GM19025 (cell line): ENCODE data around the gene ZNF560.
"Not testable (repeated sequence)": the region's sequence is repeated elsewhere in the genome, so short reads cannot be mapped to it uniquely, and the experiment has no call there.

Source experiments
- ATAC-seq: cut with Tn5 transposase; IDR thresholded peaks from one replicate; pipeline ENCODE4 v1.9.1; 2021; ENCODE audit warnings: mild to moderate bottlenecking, low read depth, moderate library complexity; ENCODE audit not compliant: unreplicated experiment

Gene ZNF560

DNA sequence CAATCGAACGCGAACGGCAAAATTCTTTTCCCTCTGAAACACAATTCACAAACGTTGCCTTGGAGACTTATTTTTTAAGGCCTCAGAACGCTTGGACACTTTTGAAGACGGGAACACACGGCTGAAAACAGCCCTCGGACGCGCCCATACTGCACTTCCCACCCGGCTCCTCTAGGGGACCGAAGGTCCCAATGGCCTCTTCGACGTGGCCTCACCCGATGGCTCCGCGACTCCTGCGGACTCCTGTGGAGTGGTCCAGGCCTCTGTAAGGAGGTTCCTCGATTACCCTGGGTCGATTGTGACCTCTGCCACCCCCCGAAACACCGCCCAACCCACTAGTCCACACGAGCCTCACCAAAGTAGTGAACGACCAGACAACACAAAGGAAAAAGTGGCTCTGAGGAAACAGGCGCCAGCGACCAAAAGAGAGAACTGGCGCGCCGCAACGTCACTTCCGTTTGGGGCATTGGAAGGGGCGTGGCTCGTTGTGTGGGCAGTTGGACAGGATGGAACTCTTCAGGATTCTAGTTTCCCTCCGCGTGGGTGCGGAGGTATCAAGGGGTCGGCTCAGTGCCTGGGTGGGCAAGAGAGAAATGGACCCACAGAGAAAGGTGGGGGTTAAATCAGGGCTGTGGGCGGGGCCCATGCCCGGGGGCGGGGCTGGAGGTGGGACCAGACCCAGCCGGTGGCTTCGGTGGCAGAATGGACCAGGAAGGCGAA lies at the start of gene ZNF560:
TSS of gene ZNF560 (minus strand) at position 434 of the 720 bp plus-strand sequence. CDS start 23,303 bp downstream, outside the sequence.
- ATAC-seq: no peak

DNA sequence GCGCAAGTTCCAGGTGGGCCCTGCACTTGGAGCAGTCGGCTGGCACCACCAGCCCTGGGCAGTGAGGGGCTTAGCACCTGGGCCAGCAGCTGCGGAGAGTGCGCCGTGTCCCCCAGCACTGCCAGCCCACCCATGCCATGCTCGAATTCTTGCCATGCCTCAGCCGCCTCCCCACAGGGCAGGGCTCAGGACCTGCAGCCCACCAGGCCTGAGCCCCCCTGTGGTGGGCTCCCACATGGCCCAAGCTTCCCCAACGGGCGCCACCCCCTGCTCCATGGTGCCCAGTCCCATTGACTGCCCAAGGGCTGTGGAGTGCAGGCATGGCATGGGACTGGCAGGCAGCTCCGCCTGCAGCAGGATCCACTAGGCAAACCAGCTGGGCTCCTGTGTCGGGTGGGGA lies 49.5 kb upstream of the ZNF560 start:
- ATAC-seq: no peak

DNA sequence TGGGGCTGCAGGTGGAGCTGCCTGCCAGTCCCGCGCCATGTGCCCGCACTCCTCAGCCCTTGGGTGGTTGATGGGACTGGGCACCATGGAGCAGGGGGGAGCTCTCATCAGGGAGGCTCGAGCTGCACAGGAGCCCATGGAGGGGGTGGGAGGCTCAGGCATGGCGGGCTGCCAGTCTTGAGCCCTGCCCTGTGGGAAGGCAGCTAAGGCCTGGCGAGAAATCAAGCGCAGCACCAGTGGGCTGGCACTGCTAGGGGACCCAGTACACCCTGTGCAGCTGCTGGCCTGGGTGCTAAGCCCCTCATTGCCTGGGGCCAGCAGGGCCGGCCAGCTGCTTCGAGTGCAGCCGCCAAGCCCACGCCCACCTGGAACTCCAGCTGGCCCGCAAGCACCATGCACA lies 42.9 kb upstream of the ZNF560 start:
- not testable (repeated sequence) for ATAC-seq

DNA sequence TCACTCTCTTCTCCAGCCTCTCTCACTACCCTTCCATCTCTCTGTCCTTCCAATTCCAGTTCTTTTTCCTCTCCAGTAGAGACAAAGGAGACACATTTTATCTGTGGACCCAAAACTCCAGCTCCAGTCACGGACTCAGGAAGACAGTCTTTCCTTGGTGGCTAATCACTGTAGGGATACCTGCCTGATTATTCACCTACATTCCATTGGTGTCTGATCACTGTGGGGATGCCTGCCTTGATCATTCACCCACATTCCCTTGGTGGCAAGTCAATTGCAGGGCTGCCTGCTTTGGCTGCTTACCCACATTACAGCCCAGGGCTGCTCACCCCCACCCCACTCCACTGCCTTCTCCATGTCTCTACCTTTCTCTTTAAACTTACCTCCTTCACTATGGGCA lies 41.5 kb upstream of the ZNF560 start:
- not testable (repeated sequence) for ATAC-seq

DNA sequence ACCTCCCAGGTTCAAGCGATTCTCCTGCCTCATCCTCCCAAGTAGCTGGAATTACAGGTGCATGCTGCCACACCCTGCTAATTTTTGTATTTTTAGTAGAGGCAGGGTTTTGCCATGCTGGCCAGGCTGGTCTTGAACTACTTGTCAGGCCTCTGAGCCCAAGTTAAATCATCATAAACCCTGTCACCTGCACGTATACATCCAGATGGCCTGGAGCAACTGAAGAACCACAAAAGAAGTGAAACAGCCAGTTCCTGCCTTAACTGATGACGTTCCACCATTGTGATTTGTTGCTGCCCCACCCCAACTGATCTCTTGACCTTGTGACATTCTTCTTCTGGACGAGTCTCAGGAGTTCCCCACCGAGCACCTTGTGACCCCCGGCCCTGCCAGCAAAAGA lies 40.8 kb upstream of the ZNF560 start:
- ATAC-seq: not testable (repeated sequence)

DNA sequence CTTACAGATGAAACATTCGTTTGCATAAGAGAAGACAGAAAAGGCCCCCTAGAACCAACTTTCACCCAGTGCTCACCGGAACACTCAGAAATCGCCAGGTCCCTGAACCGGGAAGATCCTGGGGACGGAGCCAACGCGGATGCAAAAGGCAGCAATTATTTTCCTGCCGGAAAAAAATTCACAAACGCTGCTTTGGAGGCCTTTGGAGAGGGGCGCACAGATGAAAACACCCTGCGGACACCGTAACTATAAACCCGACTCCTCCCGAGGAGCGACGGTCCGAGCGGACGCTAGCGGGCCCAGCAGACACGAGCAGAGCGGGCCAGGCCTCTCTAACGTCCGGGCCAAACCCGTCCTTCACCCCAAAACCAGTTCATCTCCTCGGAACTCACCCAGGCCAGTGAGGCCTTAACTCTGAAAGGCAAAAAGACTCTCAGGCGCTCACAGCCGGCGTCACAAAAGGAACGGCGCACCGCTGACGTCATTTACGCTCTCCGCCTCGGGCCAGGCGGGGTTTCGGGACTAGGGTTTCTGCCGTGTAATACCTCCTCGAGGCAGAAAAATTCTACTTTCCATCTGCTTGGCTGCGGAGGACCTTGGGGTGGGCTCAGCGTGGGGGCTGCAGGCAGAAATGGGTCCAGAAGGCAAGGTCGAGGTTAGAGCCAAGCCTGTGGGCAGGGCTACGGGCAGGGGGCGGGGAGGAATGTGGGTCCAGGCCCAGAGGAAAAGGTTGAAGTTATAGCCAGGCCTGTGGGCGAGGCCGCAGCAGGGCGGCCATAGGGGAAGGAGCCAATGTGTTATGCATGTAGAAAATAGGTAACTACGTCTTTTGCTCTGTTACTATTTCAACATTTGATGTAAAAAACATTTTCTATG lies 40.0 kb upstream of the ZNF560 start, which contains the start of gene ZNF426:
TSS of gene ZNF426 (minus strand) at position 463 of the 876 bp plus-strand sequence. CDS start 2,413 bp downstream, outside the sequence.
- no peak for ATAC-seq

DNA sequence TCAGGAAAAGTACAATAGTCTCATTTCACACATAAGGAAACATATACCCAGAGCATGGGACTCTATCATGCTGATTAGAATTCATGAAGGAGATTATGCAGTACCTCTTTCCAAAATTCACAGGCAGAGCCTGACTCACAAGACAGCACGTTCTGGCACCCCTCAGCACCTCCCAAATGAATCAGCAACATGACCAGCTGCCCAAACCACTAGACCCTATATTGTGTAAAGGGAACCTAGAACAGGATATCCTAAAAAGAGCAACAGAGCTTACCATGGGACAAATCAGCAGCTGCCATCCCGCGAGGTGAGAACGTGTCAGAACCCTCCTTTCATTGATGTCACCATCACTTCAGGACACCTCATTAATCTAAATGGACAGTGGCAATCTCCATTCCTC lies 37.5 kb upstream of the ZNF560 start:
- no peak for ATAC-seq

DNA sequence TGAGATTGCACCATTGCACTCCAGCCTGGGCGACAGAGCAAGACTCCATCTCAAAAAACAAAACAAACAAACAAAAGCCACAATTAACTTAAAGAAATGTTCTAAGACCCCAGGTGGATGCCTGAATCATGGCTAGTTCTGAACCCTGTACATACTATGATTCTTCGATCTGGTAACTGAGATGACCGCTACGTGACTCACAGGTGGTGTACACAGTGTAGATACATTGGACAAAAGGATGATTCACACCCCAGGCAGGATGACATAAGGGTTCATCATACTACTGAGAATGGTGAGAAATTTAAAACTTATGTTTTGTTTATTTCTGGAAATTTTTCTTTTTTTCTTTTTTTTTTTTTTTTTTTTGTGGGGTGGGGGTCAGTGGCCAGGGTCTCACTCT lies 33.5 kb upstream of the ZNF560 start:
- ATAC-seq: no peak

DNA sequence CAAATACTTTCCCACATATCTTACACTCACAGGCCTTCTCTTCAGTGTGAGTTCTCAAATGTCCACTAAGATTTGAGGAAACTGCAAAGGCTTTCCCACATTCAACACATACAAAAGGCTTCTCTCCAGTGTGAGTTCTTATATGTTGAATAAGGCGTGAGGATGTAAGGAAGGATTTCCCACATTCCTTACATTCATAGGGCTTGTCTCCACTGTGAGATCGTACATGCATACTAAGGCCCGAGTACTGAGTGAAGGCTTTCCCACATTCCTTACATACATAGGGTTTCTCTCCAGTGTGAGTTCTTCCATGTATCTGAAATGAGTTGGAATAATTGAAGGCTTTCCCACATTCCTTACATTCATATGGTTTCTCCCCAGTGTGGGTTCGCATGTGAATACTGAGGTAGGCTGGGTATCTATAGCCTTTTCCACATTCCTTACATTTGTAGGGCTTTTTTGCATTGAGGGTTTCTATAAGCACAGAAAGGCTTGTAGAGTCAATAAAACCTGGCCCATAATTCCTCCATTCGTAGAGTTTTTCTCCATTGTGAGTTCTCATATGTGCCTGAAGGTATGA lies 30.4 kb upstream of the ZNF560 start:
- ATAC-seq: no peak

DNA sequence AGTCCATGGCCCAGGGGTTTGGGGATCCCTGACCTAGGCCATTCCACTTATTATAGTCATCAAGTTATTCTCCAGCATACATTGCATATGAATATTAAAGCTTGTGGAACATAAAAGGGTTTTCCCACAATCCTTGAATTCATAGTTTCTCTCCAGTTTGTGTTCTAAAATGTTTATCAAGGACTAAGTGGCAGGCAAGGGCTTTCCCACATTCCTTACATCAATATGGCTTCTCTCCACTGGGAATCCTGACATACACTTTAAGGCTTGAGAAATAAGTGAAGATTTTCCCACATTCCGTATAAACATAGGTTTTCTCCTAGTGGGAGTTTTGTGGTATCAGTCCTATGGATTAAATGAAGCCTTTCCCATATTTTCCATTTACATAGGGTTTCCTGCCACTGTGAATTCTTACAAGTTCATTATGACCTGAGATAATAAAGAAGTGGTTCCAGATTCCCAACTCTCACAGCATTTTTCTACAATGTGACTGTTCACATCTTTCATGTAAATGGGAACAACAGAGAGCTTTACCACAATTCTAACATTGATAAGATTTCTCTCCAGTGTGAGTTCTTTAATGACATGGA lies 25.6 kb upstream of the ZNF560 start:
- no peak for ATAC-seq

DNA sequence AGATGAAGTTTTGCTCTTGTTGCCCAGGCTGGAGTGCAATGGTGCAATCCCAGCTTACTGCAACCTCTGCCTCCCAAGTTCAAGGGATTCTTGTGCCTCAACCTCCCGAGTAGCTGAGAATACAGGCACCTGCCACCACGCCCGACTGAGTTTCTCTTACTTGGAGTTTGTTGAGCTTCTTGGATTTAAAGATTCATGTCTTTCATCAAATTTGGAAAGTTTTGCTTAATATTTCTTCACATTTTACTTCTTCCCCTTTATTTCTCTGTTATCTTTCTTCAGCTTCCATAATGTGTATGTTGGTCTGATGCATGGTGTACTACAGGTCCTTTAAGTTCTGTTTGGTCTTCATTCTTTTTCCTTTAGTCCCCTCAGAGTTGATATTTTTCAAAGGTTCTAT lies 8.9 kb upstream of the ZNF560 start:
- ATAC-seq: no peak

DNA sequence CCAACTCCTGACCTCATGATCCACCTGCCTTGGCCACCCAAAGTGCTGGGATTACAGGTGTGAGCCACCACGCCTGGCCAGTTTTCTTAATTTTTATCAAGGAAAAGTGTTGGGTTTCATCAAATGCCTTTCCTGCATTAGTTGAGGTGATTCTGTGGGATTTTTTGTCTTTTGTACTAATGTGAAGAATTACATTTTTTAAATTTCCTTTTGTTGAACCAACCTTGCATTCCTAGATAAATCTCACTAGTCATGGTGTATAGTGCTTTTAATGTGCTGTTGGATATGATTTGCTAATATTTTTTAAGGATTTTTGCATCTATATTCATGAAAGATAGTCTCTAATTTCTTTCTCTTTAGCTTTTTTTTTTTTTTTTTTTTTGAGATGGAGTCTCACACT lies 2.4 kb upstream of the ZNF560 start:
- ATAC-seq: no peak

DNA sequence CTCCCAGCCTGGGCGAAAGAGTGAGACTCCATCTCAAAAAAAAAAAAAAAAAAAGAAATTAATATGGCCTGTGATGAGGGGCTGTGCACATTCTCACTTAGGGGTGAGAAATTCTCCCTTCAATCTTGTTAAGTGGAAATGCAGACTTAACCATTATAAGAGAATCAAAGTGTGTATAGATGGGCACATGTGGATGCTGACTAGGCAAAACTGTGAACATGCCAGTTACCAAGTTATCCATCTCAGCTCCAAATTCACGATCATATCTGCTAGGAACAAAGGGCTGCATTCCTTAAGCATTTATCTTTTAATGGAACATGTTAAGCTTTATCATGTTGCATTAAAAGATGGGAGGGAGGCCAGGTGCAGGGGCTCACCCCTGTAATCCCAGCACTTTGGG lies 4.3 kb downstream of the ZNF560 start:
- ATAC-seq: no peak

DNA sequence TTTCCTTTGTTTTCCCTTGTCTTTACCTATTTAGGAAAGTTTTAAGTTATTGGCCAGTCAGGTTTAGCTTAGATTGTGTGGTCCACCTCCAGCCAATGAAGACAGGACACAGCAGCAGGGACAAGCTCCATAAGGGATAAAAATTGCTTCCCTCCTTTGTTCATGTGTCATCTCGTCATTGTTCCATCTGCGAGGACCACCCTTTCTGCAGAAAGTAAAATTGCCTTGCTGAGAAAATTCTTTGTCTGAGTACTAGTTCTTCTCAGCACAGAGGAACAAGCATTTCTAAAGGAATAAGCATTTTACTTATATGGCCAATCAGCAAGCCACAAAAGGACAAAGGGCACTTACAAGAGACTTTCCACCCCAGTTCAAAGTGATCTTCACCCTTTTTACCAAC lies 11.4 kb downstream of the ZNF560 start:
- ATAC-seq: no peak

DNA sequence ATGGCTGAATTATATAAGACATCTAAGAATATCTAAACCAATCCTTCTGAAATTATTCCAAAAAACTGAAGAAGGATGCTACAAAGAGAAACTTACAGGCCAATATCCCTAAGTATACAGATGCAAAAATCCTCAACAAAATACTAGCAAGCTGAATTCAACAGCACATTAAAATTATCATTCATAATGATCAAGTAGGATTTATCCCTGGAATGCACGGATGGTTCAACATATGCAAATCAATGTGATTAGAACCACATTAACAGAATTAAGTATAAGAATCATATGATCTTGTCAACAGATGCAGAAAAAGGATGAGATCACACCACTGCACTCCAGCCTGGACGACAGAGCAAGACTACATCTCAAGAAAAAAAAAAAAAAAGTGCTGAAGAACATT lies 13.3 kb downstream of the ZNF560 start:
- no peak for ATAC-seq

DNA sequence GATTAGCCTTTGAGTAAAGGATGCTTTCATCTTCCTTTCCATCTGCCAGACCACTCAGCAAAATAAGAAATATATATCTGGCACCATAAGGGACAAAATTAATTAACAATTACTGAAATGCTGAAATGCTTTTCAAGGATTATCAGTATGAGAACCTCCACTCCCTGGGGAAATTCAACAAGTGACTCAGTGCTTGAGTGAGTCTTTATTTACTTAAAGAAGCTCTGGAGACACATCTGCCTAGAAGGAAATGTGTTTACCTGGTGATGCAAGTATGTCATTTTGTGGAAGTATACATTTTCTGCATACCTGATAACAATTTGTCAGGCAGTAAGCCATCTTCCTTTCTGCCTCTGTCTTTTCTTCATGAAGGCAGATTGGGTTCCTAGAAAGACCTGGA lies 23.4 kb downstream of the ZNF560 start:
- ATAC-seq: no peak

DNA sequence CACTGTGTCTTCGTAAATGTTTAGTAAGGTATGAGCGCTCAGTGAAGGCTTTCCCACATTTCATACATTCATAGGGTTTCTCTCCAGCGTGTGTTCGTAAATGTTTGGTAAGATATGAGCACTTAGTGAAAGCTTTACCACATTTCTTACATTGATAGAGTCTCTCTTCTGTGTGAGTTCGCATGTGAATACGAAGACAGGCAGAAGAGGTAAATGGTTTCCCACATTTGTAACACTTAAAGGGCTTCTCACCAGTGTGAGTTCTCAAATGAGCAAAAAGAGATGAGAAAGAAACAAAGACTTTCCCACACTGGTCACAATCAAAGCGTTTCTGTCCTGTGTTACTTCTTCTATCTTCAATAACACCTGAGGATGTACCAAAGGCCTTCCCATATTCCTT lies 31.3 kb downstream of the ZNF560 start:
- ATAC-seq: no peak

DNA sequence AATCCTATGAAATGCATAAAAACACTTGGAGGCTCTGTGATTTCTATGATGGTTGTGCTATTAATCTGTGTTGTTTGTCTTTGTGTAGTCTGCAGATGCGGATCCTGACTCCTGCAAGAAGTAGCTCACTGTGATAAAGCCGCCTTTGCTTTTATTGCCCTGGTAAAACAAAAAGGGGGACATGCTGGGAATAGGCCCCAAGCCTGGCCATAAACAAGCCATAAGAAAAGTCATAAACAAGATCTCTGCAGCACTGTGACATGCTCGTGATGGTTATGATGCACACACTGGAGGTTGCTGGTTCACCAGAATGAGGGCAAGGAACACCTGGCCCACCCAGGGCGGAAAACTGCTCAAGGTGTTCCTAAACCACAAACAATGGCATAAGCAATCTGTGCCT lies 36.5 kb downstream of the ZNF560 start:
- no peak for ATAC-seq

DNA sequence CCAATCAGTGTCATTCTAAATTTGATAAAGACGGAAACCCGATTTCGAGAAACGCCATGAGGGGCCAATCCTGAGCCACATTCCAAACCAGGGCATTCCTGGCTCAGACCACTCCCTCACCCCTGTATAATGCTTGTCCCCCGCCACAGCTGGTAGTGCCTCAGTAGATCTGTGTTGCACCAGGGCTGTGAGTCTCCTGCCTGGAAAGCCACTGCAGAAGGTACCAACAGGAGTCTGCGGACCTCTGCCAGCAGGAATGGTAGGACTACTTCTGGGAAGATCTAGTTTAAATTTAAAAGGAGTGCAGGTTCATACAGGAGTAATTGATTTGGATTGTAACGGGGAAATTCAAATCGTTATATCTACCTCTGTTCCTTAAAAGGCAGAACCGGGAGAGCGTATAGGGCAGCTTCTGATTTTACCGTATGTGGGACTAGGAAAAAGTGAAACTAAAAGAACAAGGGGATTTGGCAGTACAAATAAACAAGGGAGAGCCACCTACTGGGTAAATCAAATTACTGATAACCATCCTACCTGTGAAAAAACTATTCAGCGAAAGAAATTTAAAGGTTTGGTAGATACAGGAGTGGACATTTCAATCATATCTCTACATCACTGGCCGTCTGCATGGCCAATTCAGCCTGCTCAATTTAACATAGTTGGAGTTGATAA lies 42.3 kb downstream of the ZNF560 start:
- no peak for ATAC-seq

DNA sequence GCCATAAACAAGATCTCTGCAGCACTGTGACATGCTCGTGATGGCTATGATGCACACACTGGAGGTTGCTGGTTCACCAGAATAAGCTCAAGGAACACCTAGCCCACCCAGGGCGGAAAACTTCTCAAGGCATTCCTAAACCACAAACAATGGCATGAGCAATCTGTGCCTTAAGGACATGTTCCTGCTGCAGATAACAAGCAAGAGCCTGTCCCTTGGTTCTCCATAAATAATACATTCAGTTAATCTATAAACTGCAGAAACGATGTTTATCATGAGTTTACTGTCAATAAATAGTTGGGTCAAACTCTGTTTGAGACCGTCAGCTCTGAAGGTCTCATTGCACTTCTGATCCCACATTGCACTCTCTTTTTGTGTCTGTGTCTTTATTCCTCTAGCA lies 44.5 kb downstream of the ZNF560 start:
- no peak for ATAC-seq
